ENCODE results near the gene MUC5B. TPM values are rescaled to one million over a fixed set of nuclear protein-coding genes. Genes with fewer than 3 reads are reported as not detected.

MUC5B gene
- total and polyA plus RNA-seq, 2 of the 13 experiments (the other 11 are each of a cell fraction or from before 2014, with no cell fraction given), result 0.01 TPM; not detected in 1

- TF ChIP-seq BRF2 (CRISPR knock-in tag; IDR thresholded peaks at IDR 0.05) (no peak), BCL6 (CRISPR knock-in tag; IDR thresholded peaks at IDR 0.05) (peak; percentile 21; the same call in 1 of the 2 replicates), GMEB2 (CRISPR knock-in tag; IDR thresholded peaks at IDR 0.05; ENCODE audit: low read depth) (no peak), PAXIP1 (CRISPR knock-in tag; conservative IDR thresholded peaks at IDR 0.05) (no peak), KDM5A (IDR thresholded peaks at IDR 0.05; ENCODE audit: borderline replicate concordance, low read length) (no peak), ZZZ3 (CRISPR knock-in tag; IDR thresholded peaks at IDR 0.05; ENCODE audit: borderline replicate concordance) (no peak), SRSF4 (IDR thresholded peaks at IDR 0.05; ENCODE audit: low read depth, low read length, poor library complexity, severe bottlenecking) (no peak), ZNF431 (CRISPR knock-in tag; IDR thresholded peaks at IDR 0.05; ENCODE audit: borderline replicate concordance, low read depth) (no peak), ZNF619 (CRISPR knock-in tag; IDR thresholded peaks at IDR 0.05) (no peak), ZNF720 (CRISPR knock-in tag; IDR thresholded peaks at IDR 0.05) (no peak), ZBTB43 (CRISPR knock-in tag; conservative IDR thresholded peaks at IDR 0.05) (peak; percentile 56; the same call in 1 of the 2 replicates), PRDM4 (CRISPR knock-in tag; IDR thresholded peaks at IDR 0.05; ENCODE audit: borderline replicate concordance) (no peak), ZNF326 (CRISPR knock-in tag; IDR thresholded peaks at IDR 0.05; ENCODE audit: borderline replicate concordance) (no peak), MLLT10 (CRISPR knock-in tag; IDR thresholded peaks at IDR 0.05) (no peak), ZNF10 (CRISPR knock-in tag; IDR thresholded peaks at IDR 0.05; ENCODE audit: borderline replicate concordance, low read depth) (no peak), ZNF547 (CRISPR knock-in tag; IDR thresholded peaks at IDR 0.05) (0 out of 2 replicates have a peak, but pooled peaks have one; percentile 26), SMAD3 (CRISPR knock-in tag; IDR thresholded peaks at IDR 0.05) (peak; percentile 77; the same call in 1 of the 2 replicates), ZNF484 (CRISPR knock-in tag; IDR thresholded peaks at IDR 0.05; ENCODE audit: borderline replicate concordance, low read depth) (no peak)
Observed at GRCh38 chr11:1238767-1239595, 16.1 kb downstream of the MUC5B start (continued).

All from HepG2 (cell line).